K562 (cell line): ENCODE measurements around the gene NR4A2. TPM values are rescaled to one million over a fixed set of nuclear protein-coding genes. Genes with fewer than 3 reads are reported as not detected.
A peak's percentile ranks its signal among the peaks of the same experiment; 100 is the strongest.

ENCODE experiments used
- CHD1 ChIP-seq: fragments of 200-600 bp; sonication (generic); IDR thresholded peaks from one replicate; pipeline ENCODE4 v1.6.1; 2012; ENCODE audit warnings: mild to moderate bottlenecking, moderate library complexity, low read length, inconsistent platforms
- EP300 ChIP-seq: IDR thresholded peaks from 2 replicates; pipeline ENCODE4 v1.6.1; 2012; ENCODE audit warnings: low read length, improper control_type of control experiment
- GATAD2B ChIP-seq: fragments of 450-650 bp; IDR thresholded peaks from 2 replicates; pipeline ENCODE4 v1.6.1; 2017; ENCODE audit warnings: mild to moderate bottlenecking, borderline replicate concordance
- HEY1 ChIP-seq: fragments of 250-450 bp; sonication (Bioruptor Pico); IDR thresholded peaks from 2 replicates; pipeline ENCODE4 v1.5.0; 2020; ENCODE audit warnings: mild to moderate bottlenecking, moderate library complexity, borderline replicate concordance
- LCOR ChIP-seq: sonication (generic); formaldehyde crosslinking; IDR thresholded peaks from 2 replicates; pipeline ENCODE4 v1.8.0; 2022; ENCODE audit warnings: mild to moderate bottlenecking, missing genetic modification reagents
- MAZ ChIP-seq, 2 experiments: fragments of 450-650 bp in 1 of 2; sonication (generic) in 1 of 2; formaldehyde crosslinking; IDR thresholded peaks in 1 of 2; conservative IDR thresholded peaks in 1 of 2; 2 replicates each; pipeline versions ENCODE4 v1.4.0 to v1.5.0; 2020; ENCODE audit warnings: mild to moderate bottlenecking in 1 of 2, missing genetic modification reagents in 1 of 2
- MXI1 ChIP-seq: IDR thresholded peaks from 2 replicates; pipeline ENCODE4 v1.6.1; 2011; ENCODE audit warnings: low read depth, mild to moderate bottlenecking, improper control_type of control experiment, low read length
- NFYB ChIP-seq: IDR thresholded peaks from 2 replicates; pipeline ENCODE4 v1.6.1; 2011; ENCODE audit warnings: mild to moderate bottlenecking, moderate library complexity; ENCODE audit not compliant: insufficient read length; ENCODE audit errors: extremely low read depth
- NR4A1 ChIP-seq, 2 experiments: fragments of 250-450 bp in 1 of 2; fragments of 450-650 bp in 1 of 2; sonication (Bioruptor Pico) in 1 of 2; IDR thresholded peaks; 2 replicates each; pipeline versions ENCODE4 v1.4.0 to v1.6.1; 2016 to 2020; ENCODE audit warnings: mild to moderate bottlenecking in 2 of 2, missing compliant biosample characterization in 1 of 2, missing genetic modification characterization in 1 of 2, moderate library complexity in 1 of 2
- PRMT5 ChIP-seq: sonication (generic); formaldehyde crosslinking; IDR thresholded peaks from 2 replicates; pipeline ENCODE4 v1.5.0; 2020; ENCODE audit warnings: missing genetic modification reagents
- SMARCA5 ChIP-seq: fragments of 450-650 bp; IDR thresholded peaks from 2 replicates; pipeline ENCODE4 v1.6.1; 2016
- TAF7 ChIP-seq: fragments of 450-650 bp; IDR thresholded peaks from 2 replicates; pipeline ENCODE4 v1.6.1; 2016; ENCODE audit warnings: missing genetic modification characterization, missing compliant biosample characterization
- ZBTB11 ChIP-seq, 3 experiments: fragments of 200-800 bp in 1 of 3; fragments of 250-450 bp in 1 of 3; fragments of 450-650 bp in 1 of 3; sonication (Bioruptor Pico) in 1 of 3; sonication (Bioruptor generic) in 1 of 3; formaldehyde crosslinking in 1 of 3; IDR thresholded peaks; 2 replicates each; pipeline versions ENCODE4 v1.6.1 to v1.8.0; 2016 to 2022; ENCODE audit warnings: mild to moderate bottlenecking in 2 of 3, missing genetic modification characterization in 2 of 3, missing compliant biosample characterization in 1 of 3, moderate library complexity in 1 of 3
- ZNF175 ChIP-seq: fragments of 200-800 bp; sonication (Bioruptor generic); IDR thresholded peaks from 2 replicates; pipeline ENCODE4 v1.6.1; 2016; ENCODE audit warnings: low read depth, mild to moderate bottlenecking, missing genetic modification characterization, missing compliant biosample characterization
- ZNF589 ChIP-seq: fragments of 200-800 bp; sonication (Bioruptor generic); IDR thresholded peaks from 2 replicates; pipeline ENCODE4 v1.6.1; 2016; ENCODE audit warnings: low read depth, missing genetic modification characterization, missing compliant biosample characterization
- polyA plus RNA-seq, 8 experiments: library from polyadenylated mRNA; depleted of rRNA in 4 of 8; stranded (reverse) in 5 of 8; unstranded in 3 of 8; fragments of >200 nt; fragmentation: Nextera tagmentation in 2 of 8; fragmentation: Illumina TruSeq in 1 of 8; extraction: Ambion mirVana in 2 of 8; extraction: Trizol in 1 of 8; gene quantifications; 2 replicates each; pipeline versions ENCODE4 v1.2.1 to v1.2.3, GENCODE V29; 2011 to 2014; ENCODE audit warnings: inconsistent platforms in 1 of 8, missing spikeins in 1 of 8
- total RNA-seq, 7 experiments: library from RNA; depleted of rRNA in 6 of 7; stranded (reverse); fragments of >200 nt in 6 of 7; fragmentation: Illumina TruSeq in 2 of 7; extraction: Trizol in 2 of 7; gene quantifications; 2 replicates each; pipeline versions ENCODE4 v1.2.1 to v1.2.3, GENCODE V29; 2011 to 2021; ENCODE audit warnings: low replicate concordance in 1 of 7
- TF ChIP-seq, protein P1 (sequence below): sonication (generic); formaldehyde crosslinking; IDR thresholded peaks from 2 replicates; pipeline ENCODE4 v1.8.0; 2023; ENCODE audit warnings: missing genetic modification reagents, mild to moderate bottlenecking, borderline replicate concordance
- TF ChIP-seq, protein P2 (sequence below): sonication (generic); formaldehyde crosslinking; IDR thresholded peaks from 2 replicates; pipeline ENCODE4 v1.8.0; 2022; ENCODE audit warnings: mild to moderate bottlenecking, missing genetic modification reagents

Gene NR4A2
- total and polyA plus RNA-seq, 9 of the 15 experiments (the other 6 are each of a cell fraction or from before 2014, with no cell fraction given): 0.94 to 5.1 (median 1.3) TPM

DNA sequence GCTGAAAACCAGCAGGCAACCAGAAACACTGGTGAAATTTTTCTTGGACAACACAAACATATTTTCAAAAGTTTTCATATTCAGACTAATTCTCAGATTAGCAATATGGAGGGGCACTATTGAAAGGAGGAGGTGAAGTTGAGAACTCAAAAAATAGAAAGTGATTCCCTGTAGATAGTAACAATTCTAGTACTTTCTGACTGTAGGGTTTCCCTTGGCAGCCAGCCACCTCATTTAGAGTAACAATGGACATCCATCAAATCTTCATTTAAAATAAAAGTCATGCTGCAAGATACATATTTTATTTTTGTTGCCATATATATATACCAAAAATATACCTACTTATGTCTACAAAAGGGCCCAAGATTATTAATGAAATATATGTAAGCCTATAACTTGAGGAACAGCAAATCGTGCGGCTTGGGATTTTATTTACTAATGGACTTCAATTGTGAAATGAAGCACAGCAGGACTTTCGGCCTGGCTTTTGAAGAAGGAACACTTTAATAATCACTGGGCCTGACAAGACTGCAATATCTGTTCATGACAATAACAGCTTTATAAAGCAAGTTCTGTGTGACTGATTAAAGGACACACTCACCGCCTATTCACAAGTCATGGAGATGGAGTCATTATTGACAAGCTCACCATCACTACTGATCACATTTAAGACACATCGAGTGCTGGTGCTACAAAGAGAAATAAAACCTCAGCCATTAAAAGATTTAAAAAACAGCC, 6.8 kb upstream of the NR4A2 start (continued):
- TF ChIP-seq, protein P1, sequence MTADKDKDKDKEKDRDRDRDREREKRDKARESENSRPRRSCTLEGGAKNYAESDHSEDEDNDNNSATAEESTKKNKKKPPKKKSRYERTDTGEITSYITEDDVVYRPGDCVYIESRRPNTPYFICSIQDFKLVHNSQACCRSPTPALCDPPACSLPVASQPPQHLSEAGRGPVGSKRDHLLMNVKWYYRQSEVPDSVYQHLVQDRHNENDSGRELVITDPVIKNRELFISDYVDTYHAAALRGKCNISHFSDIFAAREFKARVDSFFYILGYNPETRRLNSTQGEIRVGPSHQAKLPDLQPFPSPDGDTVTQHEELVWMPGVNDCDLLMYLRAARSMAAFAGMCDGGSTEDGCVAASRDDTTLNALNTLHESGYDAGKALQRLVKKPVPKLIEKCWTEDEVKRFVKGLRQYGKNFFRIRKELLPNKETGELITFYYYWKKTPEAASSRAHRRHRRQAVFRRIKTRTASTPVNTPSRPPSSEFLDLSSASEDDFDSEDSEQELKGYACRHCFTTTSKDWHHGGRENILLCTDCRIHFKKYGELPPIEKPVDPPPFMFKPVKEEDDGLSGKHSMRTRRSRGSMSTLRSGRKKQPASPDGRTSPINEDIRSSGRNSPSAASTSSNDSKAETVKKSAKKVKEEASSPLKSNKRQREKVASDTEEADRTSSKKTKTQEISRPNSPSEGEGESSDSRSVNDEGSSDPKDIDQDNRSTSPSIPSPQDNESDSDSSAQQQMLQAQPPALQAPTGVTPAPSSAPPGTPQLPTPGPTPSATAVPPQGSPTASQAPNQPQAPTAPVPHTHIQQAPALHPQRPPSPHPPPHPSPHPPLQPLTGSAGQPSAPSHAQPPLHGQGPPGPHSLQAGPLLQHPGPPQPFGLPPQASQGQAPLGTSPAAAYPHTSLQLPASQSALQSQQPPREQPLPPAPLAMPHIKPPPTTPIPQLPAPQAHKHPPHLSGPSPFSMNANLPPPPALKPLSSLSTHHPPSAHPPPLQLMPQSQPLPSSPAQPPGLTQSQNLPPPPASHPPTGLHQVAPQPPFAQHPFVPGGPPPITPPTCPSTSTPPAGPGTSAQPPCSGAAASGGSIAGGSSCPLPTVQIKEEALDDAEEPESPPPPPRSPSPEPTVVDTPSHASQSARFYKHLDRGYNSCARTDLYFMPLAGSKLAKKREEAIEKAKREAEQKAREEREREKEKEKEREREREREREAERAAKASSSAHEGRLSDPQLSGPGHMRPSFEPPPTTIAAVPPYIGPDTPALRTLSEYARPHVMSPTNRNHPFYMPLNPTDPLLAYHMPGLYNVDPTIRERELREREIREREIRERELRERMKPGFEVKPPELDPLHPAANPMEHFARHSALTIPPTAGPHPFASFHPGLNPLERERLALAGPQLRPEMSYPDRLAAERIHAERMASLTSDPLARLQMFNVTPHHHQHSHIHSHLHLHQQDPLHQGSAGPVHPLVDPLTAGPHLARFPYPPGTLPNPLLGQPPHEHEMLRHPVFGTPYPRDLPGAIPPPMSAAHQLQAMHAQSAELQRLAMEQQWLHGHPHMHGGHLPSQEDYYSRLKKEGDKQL: no peak
- TF ChIP-seq MXI1 (no peak), ZBTB11 (CRISPR knock-in tag; IDR thresholded peaks at IDR 0.05) (peak in 1 of 3 experiments; percentile 1; a peak in 1 of 6 replicates), LCOR (CRISPR knock-in tag) (no peak), GATAD2B (peak; percentile 51), NR4A1 (CRISPR knock-in tag; IDR thresholded peaks at IDR 0.05) (no peak), NR4A1 (tag; IDR thresholded peaks at IDR 0.05) (peak; percentile 74), CHD1 (no peak), HEY1 (CRISPR knock-in tag) (no peak), TAF7 (tag) (no peak), NFYB (no peak), ZNF589 (CRISPR knock-in tag) (no peak), MAZ (CRISPR knock-in tag; conservative IDR thresholded peaks at IDR 0.05 in 1 of 2, IDR thresholded peaks at IDR 0.05 in 1 of 2) (peak in 1 of 2 experiments; percentile 59; a peak in 2 of 4 replicates), SMARCA5 (no peak), EP300 (no peak), ZNF175 (no peak), PRMT5 (CRISPR knock-in tag) (no peak)
- TF ChIP-seq, protein P2, sequence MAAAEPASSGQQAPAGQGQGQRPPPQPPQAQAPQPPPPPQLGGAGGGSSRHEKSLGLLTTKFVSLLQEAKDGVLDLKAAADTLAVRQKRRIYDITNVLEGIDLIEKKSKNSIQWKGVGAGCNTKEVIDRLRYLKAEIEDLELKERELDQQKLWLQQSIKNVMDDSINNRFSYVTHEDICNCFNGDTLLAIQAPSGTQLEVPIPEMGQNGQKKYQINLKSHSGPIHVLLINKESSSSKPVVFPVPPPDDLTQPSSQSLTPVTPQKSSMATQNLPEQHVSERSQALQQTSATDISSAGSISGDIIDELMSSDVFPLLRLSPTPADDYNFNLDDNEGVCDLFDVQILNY: no peak
